GM12892 (cell line): ENCODE measurements around the gene OR11H12.
"Not testable (repeated sequence)": the region's sequence is repeated elsewhere in the genome, so short reads cannot be mapped to it uniquely, and the experiment has no call there.

Experiments
- POLR2A ChIP-seq: IDR thresholded peaks from 2 replicates; pipeline ENCODE4 v1.6.1; 2011; ENCODE audit warnings: low read depth, low read length, control low read depth
- POLR2AphosphoS5 ChIP-seq: IDR thresholded peaks from 2 replicates; pipeline ENCODE4 v1.6.1; 2011; ENCODE audit warnings: low read depth, low read length, control low read depth

DNA sequence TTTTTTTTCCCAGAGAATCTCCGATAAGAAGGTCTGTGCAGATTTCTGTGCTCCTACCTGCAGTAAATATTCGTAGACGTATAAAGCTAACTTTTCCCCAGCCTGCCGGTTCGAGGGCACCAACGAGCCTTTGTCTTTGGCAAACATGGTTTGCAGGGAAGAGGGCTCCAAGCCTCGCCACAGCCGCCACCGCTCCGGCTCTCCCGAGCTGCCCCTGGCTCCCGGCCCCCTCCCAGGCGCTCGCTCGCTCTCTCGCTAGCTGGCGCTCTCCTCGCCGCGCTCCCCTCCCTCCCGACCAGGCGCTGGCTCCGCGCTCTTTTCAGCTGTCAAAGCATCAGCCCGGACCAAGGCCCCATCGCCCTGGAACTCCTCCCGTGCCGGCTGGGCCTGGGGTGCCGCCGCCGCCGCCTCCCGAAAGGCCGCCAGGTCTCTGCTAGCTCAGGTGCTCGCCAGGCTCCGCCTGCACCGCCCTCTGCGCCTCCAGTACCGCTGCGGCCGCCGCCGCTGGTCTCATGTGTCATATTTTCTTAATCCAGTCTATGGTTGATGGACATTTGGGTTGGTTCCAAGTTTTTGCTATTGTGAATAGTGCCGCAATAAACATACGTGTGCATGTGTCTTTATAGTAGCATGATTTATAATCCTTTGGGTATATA is 45.3 kb downstream of the OR11H12 start:
- not testable (repeated sequence) for TF ChIP-seq POLR2A, POLR2AphosphoS5
